Inferior parietal cortex (tissue), 1 donor: Measurements from ENCODE around the gene KBTBD4.
"Not testable (repeated sequence)": the region's sequence is repeated elsewhere in the genome, so short reads cannot be mapped to it uniquely, and the experiment has no call there.

Experiments used
- DNase-seq: peaks from one replicate; pipeline ENCODE4 v3.0.0-alpha.2; 2016; ENCODE audit errors: extremely low spot score

The KBTBD4 gene

GRCh38 chr11:47560426-47560825 is 18.3 kb downstream of the KBTBD4 start:
- DNase-seq, result no peak

- no peak for DNase-seq
Observed at GRCh38 chr11:47558695-47559094, 20.1 kb downstream of the KBTBD4 start.

- DNase-seq, result not testable (repeated sequence)
Observed at GRCh38 chr11:47557004-47557403, 21.8 kb downstream of the KBTBD4 start.

- DNase-seq, result no peak
Observed at GRCh38 chr11:47553406-47553743, 25.4 kb downstream of the KBTBD4 start.

GRCh38 chr11:47552566-47553405 is 26.0 kb downstream of the KBTBD4 start, which contains the start of gene CELF1:
TSS of gene CELF1 (minus strand) at chr11:47553132. CDS start at chr11:47499523, 53,609 bp downstream.
- peak; percentile 89 for DNase-seq

GRCh38 chr11:47552056-47552565 is 26.7 kb downstream of the KBTBD4 start:
- DNase-seq, result no peak

GRCh38 chr11:47551086-47551485 is 27.7 kb downstream of the KBTBD4 start:
- no peak for DNase-seq

- no peak for DNase-seq
Observed at GRCh38 chr11:47550288-47551047, 28.3 kb downstream of the KBTBD4 start.

- DNase-seq, result not testable (repeated sequence)
Observed at GRCh38 chr11:47546274-47546673, 32.5 kb downstream of the KBTBD4 start.

- no peak for DNase-seq
Observed at GRCh38 chr11:47545298-47545697, 33.5 kb downstream of the KBTBD4 start.

- no peak for DNase-seq
Observed at GRCh38 chr11:47541070-47541469, 37.7 kb downstream of the KBTBD4 start.

- no peak for DNase-seq
Observed at GRCh38 chr11:47539681-47540039, 39.1 kb downstream of the KBTBD4 start.

GRCh38 chr11:47538741-47539565 is 39.8 kb downstream of the KBTBD4 start:
- no peak for DNase-seq

GRCh38 chr11:47536915-47537314 is 41.9 kb downstream of the KBTBD4 start:
- no peak for DNase-seq

GRCh38 chr11:47534704-47535251 is 44.0 kb downstream of the KBTBD4 start:
- no peak for DNase-seq

GRCh38 chr11:47533690-47534151 is 45.0 kb downstream of the KBTBD4 start:
- no peak for DNase-seq

GRCh38 chr11:47532597-47533213 is 46.1 kb downstream of the KBTBD4 start:
- no peak for DNase-seq

GRCh38 chr11:47531666-47532065 is 47.1 kb downstream of the KBTBD4 start:
- no peak for DNase-seq

GRCh38 chr11:47530721-47531120 is 48.0 kb downstream of the KBTBD4 start:
- not testable (repeated sequence) for DNase-seq

- no peak for DNase-seq
Observed at GRCh38 chr11:47529951-47530350, 48.8 kb downstream of the KBTBD4 start.

- no peak for DNase-seq
Observed at GRCh38 chr11:47527186-47527585, 51.6 kb downstream of the KBTBD4 start.
